NCI-H510A (cell line): Measurements from ENCODE around the gene LPCAT4.

Experiments used
- DNase-seq: peaks from one replicate; lab custom pipeline; 2025; lab: John Stamatoyannopoulos, UW

Gene LPCAT4

GRCh38 chr15:34336991-34337556, 29.9 kb downstream of the LPCAT4 start:
- no peak for DNase-seq

GRCh38 chr15:34336231-34336990, 30.6 kb downstream of the LPCAT4 start:
- no peak for DNase-seq

GRCh38 chr15:34335176-34336032, 31.6 kb downstream of the LPCAT4 start:
- DNase-seq: no peak

- DNase-seq: no peak
Measured at GRCh38 chr15:34334672-34335071, 32.3 kb downstream of the LPCAT4 start.

- no peak for DNase-seq
Measured at GRCh38 chr15:34332553-34333120, 34.4 kb downstream of the LPCAT4 start.

GRCh38 chr15:34331809-34332208, 35.2 kb downstream of the LPCAT4 start:
- no peak for DNase-seq

GRCh38 chr15:34330279-34330678, 36.7 kb downstream of the LPCAT4 start:
- no peak for DNase-seq

- no peak for DNase-seq
Measured at GRCh38 chr15:34329006-34329405, 38.0 kb downstream of the LPCAT4 start.

- DNase-seq: no peak
Measured at GRCh38 chr15:34327906-34328305, 39.1 kb downstream of the LPCAT4 start.

- no peak for DNase-seq
Measured at GRCh38 chr15:34325368-34325767, 41.6 kb downstream of the LPCAT4 start.

GRCh38 chr15:34324933-34325332, 42.1 kb downstream of the LPCAT4 start:
- DNase-seq: no peak

- DNase-seq: no peak
Measured at GRCh38 chr15:34323217-34323616, 43.8 kb downstream of the LPCAT4 start.

GRCh38 chr15:34318277-34319079, 48.5 kb downstream of the LPCAT4 start:
- DNase-seq: peak; percentile 25

GRCh38 chr15:34314491-34315490, 52.2 kb downstream of the LPCAT4 start:
- no peak for DNase-seq

GRCh38 chr15:34311563-34311962, 55.4 kb downstream of the LPCAT4 start:
- no peak for DNase-seq
